Stimulated activated CD4-positive, alpha-beta T cell treated with anti-CD3 and anti-CD28 coated beads, Interleukin-1b, Interleukin-23, amount 100 ng/mL, for 24 hours (primary cell): ENCODE results near the gene PRAMEF4.
"Not testable (repeated sequence)": the region's sequence is repeated elsewhere in the genome, so short reads cannot be mapped to it uniquely, and the experiment has no call there.

Experiments used
- DNase-seq, 4 experiments: peaks; one replicate each; pipeline ENCODE4 v3.0.0-alpha.2; 2020; ENCODE audit warnings: low read depth in 4 of 4, low spot score in 1 of 4

Gene PRAMEF4

GRCh38 chr1:12886101-12886500, at the start of gene PRAMEF4:
PRAMEF4 (minus strand) TSS chr1:12886201; CDS start chr1:12883394, 2,807 bp downstream.
- DNase-seq: not testable (repeated sequence)

DNA sequence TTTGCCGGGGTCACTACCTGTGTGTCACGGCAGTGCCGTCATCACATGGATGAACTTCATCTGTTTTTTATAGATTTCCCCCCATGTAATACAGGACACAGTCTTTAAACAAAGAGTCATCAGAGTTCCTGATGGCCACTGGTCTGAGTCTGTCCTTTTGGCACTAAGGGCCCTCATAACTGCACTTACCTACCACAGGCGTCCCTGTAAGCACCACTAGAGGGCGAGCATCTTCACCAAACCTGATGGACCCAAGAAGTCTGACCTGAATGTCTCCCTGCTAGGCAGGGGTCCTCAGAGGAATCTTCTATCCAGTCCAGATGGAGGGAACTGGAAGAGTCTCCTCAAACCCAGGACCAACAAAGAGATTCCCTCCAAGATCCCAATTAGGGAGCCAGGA, 38.4 kb upstream of the PRAMEF4 start:
- DNase-seq: not testable (repeated sequence)

- DNase-seq: not testable (repeated sequence)
Observed at GRCh38 chr1:12921749-12922148, 35.7 kb upstream of the PRAMEF4 start.

GRCh38 chr1:12916310-12916709, 30.3 kb upstream of the PRAMEF4 start, which contains the start of gene PRAMEF7:
PRAMEF7 (plus strand) TSS chr1:12916610; CDS start chr1:12917693, 1,083 bp downstream.
- not testable (repeated sequence) for DNase-seq

- not testable (repeated sequence) for DNase-seq
Observed at GRCh38 chr1:12903793-12904572, 18.0 kb upstream of the PRAMEF4 start.

GRCh38 chr1:12899186-12899585, 13.2 kb upstream of the PRAMEF4 start:
- not testable (repeated sequence) for DNase-seq

GRCh38 chr1:12898170-12898569, 12.2 kb upstream of the PRAMEF4 start, which contains the start of gene PRAMEF10:
PRAMEF10 (minus strand) TSS chr1:12898270; CDS start chr1:12895847, 2,423 bp downstream.
- not testable (repeated sequence) for DNase-seq

DNA sequence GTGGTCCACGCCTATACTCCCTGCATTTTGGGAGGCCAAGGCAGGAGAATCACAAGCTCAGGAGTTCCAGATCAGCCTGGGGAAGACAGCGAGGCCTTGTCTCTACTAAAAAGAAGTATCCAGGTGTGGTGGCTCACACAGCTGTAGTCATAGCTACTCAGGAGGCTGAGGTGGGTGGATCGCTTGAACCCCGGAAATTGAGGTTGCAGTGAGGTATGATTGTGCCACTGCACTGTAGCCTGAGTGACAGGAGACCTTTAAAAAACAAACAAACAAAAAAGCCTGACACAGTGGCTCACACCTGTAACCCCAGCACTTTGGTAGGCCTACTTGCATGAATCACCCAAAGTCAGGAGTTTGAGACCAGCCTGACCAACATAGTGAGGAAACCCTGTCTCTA, 7.5 kb downstream of the PRAMEF4 start:
- DNase-seq: not testable (repeated sequence)

DNA sequence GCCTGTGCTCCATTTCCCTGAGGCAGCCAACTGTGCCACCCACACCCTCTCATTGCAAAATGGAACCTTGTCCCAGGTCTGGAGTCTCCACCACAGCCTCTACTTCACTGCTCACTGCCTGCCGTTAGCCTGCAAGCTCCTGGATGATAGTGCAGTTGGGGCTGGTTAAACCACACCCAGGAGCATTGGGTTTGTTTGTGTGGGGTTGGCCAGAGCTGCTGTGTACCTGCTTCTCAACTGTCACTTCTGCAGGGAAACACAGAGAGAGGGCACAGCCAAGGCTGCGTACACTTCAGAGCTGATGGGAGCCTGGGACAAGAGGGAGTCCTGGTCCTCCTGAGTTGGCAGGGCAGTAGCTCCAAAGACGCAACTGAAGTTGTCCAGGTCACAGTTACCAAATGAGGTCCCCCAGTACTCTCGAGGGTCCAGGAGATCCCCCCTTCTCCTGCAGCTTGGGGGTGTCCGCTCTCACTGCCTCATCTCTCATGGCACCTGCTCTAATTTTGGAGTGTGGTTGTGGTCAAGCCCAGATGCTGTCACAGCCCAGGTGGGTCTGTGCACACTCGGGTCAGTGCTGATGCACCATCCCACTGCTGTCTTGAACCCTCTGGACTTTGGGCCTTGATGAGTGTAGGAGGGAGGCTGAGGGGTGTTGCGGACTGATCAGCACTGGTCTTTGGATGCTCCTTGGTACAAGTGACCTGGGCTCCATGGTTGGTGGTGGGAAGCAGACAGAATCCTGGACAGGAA, 22.7 kb downstream of the PRAMEF4 start:
- not testable (repeated sequence) for DNase-seq

DNA sequence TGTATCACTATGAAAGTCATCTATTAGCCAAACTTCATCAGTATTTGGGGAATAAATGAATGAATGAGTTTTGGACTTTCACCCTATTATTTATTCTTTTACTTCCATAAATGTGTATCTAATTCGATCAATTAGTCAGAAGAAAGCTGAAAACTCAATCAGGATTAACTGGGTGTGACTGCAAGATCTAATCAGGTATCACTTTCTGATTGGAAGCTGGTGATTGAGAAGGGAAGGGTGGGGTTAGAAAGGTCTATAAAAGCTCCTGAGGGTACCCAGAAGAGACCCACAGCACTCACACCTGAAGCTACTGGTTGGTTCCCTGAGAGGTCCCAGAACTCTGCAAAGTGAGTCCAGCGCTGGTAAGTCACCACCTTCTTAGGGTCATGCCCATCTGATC, 29.2 kb downstream of the PRAMEF4 start, which contains the start of gene PRAMEF2:
Gene PRAMEF2, plus strand, starts transcription at position 301 of the 400 bp plus-strand sequence. CDS start 1,924 bp downstream, outside the sequence.
- DNase-seq: not testable (repeated sequence)

DNA sequence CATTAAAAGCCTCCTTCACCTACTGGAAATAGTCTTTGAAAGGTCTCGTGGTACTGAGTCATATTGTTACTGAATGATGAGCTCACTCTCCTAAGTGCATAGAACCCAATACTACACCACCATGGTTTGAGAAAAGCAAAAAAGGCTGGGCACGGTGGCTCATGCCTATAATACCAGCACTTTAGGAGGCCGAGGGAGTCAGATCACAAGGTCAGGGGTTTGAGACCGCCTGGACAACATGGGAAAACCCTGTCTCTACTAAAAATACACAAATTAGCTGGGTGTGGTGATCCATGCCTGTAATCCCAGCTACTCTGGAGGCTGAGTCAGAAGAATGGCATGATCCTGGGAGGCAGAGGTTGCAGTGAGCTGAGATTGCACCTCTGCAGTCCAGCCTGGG, 34.2 kb downstream of the PRAMEF4 start:
- no peak for DNase-seq

DNA sequence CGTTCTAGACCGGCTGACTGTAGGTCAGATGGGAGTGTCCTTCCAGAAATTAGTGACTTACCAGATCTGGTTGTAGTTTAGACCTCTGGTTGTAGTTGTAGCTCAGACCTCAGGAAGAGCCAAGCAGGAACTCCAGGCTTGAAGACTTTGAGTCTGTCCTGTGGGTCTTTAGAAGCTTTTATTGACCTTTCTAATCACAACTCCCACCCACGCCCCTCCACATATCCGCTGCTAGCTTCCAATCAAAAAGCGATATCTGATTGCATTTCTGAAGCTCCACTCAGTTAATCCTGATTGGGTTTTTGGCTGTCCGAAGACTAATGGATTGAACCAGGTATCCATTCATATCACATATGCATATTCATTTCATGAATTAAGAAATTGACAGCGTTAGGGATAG, 37.4 kb downstream of the PRAMEF4 start, which contains the start of gene HNRNPCL1:
Gene HNRNPCL1, minus strand, starts transcription at position 101 of the 400 bp plus-strand sequence. CDS start 431 bp downstream, outside the sequence.
- not testable (repeated sequence) for DNase-seq

- not testable (repeated sequence) for DNase-seq
Observed at GRCh38 chr1:12833251-12833650, 52.8 kb downstream of the PRAMEF4 start.

GRCh38 chr1:12831310-12831709, 54.7 kb downstream of the PRAMEF4 start, which contains the start of gene PRAMEF11:
PRAMEF11 (minus strand) TSS chr1:12831410; CDS start chr1:12828789, 2,621 bp downstream.
- DNase-seq: not testable (repeated sequence)
